Mucosa of rectum (tissue), 2 donors: ENCODE measurements around the gene ADCYAP1R1.

Experiments used
- H3K27ac ChIP-seq, 2 donors: one replicate each; pipeline ENCODE4 v1.7.0; 2013; ENCODE audit warnings: inconsistent platforms in 2 of 2, low read depth in 2 of 2, low read length in 2 of 2
- H3K27me3 ChIP-seq, 2 donors: one replicate each; pipeline ENCODE4 v1.7.0; 2013; ENCODE audit warnings: low read length in 2 of 2; ENCODE audit not compliant: control insufficient read depth in 2 of 2, insufficient read depth in 2 of 2
- H3K36me3 ChIP-seq, 2 donors: one replicate each; pipeline ENCODE4 v1.7.0; 2013; ENCODE audit warnings: low read length in 2 of 2; ENCODE audit not compliant: control insufficient read depth in 2 of 2, insufficient read depth in 2 of 2
- H3K4me1 ChIP-seq, 2 donors: one replicate each; pipeline ENCODE4 v1.7.0; 2013; ENCODE audit warnings: low read length in 2 of 2, mild to moderate bottlenecking in 1 of 2; ENCODE audit not compliant: control insufficient read depth in 2 of 2, insufficient read depth in 2 of 2
- H3K4me3 ChIP-seq, 2 donors: one replicate each; pipeline ENCODE4 v1.7.0; 2013; ENCODE audit warnings: low read length in 2 of 2
- H3K9ac ChIP-seq, 2 donors: one replicate each; pipeline ENCODE4 v1.7.0; 2013; ENCODE audit warnings: low read length in 2 of 2, low read depth in 1 of 2, mild to moderate bottlenecking in 1 of 2
- H3K9me3 ChIP-seq, 2 donors: one replicate each; pipeline ENCODE4 v1.7.0; 2013; ENCODE audit warnings: low read length in 2 of 2; ENCODE audit not compliant: control insufficient read depth in 2 of 2
- donor health status: healthy.
- donor health status: Normal muscosa, but diverticular disease.

ADCYAP1R1 gene

GRCh38 chr7:31104361-31105255, 52.5 kb downstream of the ADCYAP1R1 start:
- H3K36me3 ChIP-seq = no peaks in the 10 kb centered on the region
- peaks cover 0 to under 1% of the 10 kb centered on the region in 2 donors for H3K27me3 ChIP-seq
- no peaks in the 10 kb centered on the region for H3K9me3 ChIP-seq
- no peak overlapping the region for H3K4me3 ChIP-seq
- H3K27ac ChIP-seq = no peak overlapping the region
- no peaks in the 10 kb centered on the region for H3K4me1 ChIP-seq
- H3K9ac ChIP-seq = no peak overlapping the region

GRCh38 chr7:31105256-31105950, 53.3 kb downstream of the ADCYAP1R1 start:
- Histone ChIP-seq H3K4me3 (no peak overlapping the region), H3K9ac (no peak overlapping the region), H3K36me3 (no peaks in the 10 kb centered on the region)

GRCh38 chr7:31106303-31107105, 54.4 kb downstream of the ADCYAP1R1 start:
- H3K27ac ChIP-seq = no peak overlapping the region
- no peak overlapping the region for H3K9ac ChIP-seq
- H3K27me3 ChIP-seq = no peaks in the 10 kb centered on the region
- no peaks in the 10 kb centered on the region for H3K4me1 ChIP-seq
- H3K4me3 ChIP-seq = no peak overlapping the region
- H3K36me3 ChIP-seq = no peaks in the 10 kb centered on the region
- H3K9me3 ChIP-seq = no peaks in the 10 kb centered on the region

More at GRCh38 chr7:31105256-31105950, 53.3 kb downstream of the ADCYAP1R1 start:
- H3K4me1 ChIP-seq = no peaks in the 10 kb centered on the region
- no peak overlapping the region for H3K27ac ChIP-seq
- no peaks in the 10 kb centered on the region for H3K9me3 ChIP-seq
- H3K27me3 ChIP-seq = no peaks in the 10 kb centered on the region

- H3K9me3 ChIP-seq = no peaks in the 10 kb centered on the region
- H3K9ac ChIP-seq = no peak overlapping the region
- no peak overlapping the region for H3K4me3 ChIP-seq
- no peaks in the 10 kb centered on the region for H3K27me3 ChIP-seq
- H3K27ac ChIP-seq = no peak overlapping the region
- no peaks in the 10 kb centered on the region for H3K36me3 ChIP-seq
- H3K4me1 ChIP-seq = no peaks in the 10 kb centered on the region
Measured at GRCh38 chr7:31107106-31108090, 55.3 kb downstream of the ADCYAP1R1 start.

- no peaks in the 10 kb centered on the region for H3K9me3 ChIP-seq
- no peak overlapping the region for H3K27ac ChIP-seq
- H3K27me3 ChIP-seq = no peaks in the 10 kb centered on the region
- no peaks in the 10 kb centered on the region for H3K36me3 ChIP-seq
- H3K9ac ChIP-seq = no peak overlapping the region
- H3K4me3 ChIP-seq = no peak overlapping the region
- no peaks in the 10 kb centered on the region for H3K4me1 ChIP-seq
Measured at GRCh38 chr7:31108097-31108657, 56.1 kb downstream of the ADCYAP1R1 start.

- no peaks in the 10 kb centered on the region for H3K27me3 ChIP-seq
- H3K4me1 ChIP-seq = no peaks in the 10 kb centered on the region
- no peak overlapping the region for H3K9ac ChIP-seq
- no peak overlapping the region for H3K4me3 ChIP-seq
- no peak overlapping the region for H3K27ac ChIP-seq
- no peaks in the 10 kb centered on the region for H3K9me3 ChIP-seq
- no peaks in the 10 kb centered on the region for H3K36me3 ChIP-seq
Measured at GRCh38 chr7:31109751-31110150, 57.6 kb downstream of the ADCYAP1R1 start.

GRCh38 chr7:31110331-31111108, 58.4 kb downstream of the ADCYAP1R1 start:
- no peaks in the 10 kb centered on the region for H3K27me3 ChIP-seq
- H3K9ac ChIP-seq = no peak overlapping the region
- H3K27ac ChIP-seq = no peak overlapping the region
- no peaks in the 10 kb centered on the region for H3K4me1 ChIP-seq
- no peaks in the 10 kb centered on the region for H3K9me3 ChIP-seq
- no peak overlapping the region for H3K4me3 ChIP-seq
- H3K36me3 ChIP-seq = no peaks in the 10 kb centered on the region

- Histone ChIP-seq H3K4me3 (no peak overlapping the region), H3K36me3 (no peaks in the 10 kb centered on the region), H3K4me1 (no peaks in the 10 kb centered on the region), H3K27me3 (no peaks in the 10 kb centered on the region), H3K9ac (no peak overlapping the region), H3K9me3 (no peaks in the 10 kb centered on the region), H3K27ac (no peak overlapping the region)
Measured at GRCh38 chr7:31111109-31111451, 59.0 kb downstream of the ADCYAP1R1 start.
